Measurements from ENCODE around the gene KIF26B.

- no peak for TF ChIP-seq EZH2phosphoT487 (IDR thresholded peaks at IDR 0.05; ENCODE audit: borderline replicate concordance, low read length)
- TF ChIP-seq EZH2 (IDR thresholded peaks at IDR 0.05; ENCODE audit: low read length, unreplicated experiment): no peak
Observed at GRCh38 chr1:245742896-245743295, 588.1 kb downstream of the KIF26B start.
